PFSK-1 (cell line): Measurements from ENCODE around the gene FOXJ3.

Experiments used
- FOXP2 ChIP-seq: optimal IDR thresholded peaks from 2 replicates; pipeline ENCODE3; 2011; ENCODE audit warnings: borderline replicate concordance, control low read depth, inconsistent platforms; ENCODE audit not compliant: insufficient read depth; ENCODE audit errors: extremely low read length, extremely low read depth
- POLR2AphosphoS5 ChIP-seq: IDR thresholded peaks from 2 replicates; pipeline ENCODE4 v1.6.1; 2012; ENCODE audit warnings: low read depth, mild to moderate bottlenecking, control low read depth, low read length, moderate library complexity
- REST ChIP-seq, 2 experiments: IDR thresholded peaks; 2 replicates each; pipeline versions ENCODE4 v1.6.1 to v1.8.0; 2011 to 2012; ENCODE audit warnings: low read depth in 2 of 2, low read length in 2 of 2, control low read depth in 1 of 2, inconsistent platforms in 1 of 2, mild to moderate bottlenecking in 1 of 2, moderate library complexity in 1 of 2; ENCODE audit not compliant: insufficient read depth in 1 of 2
- SIN3A ChIP-seq: IDR thresholded peaks from 2 replicates; pipeline ENCODE4 v1.6.1; 2012; ENCODE audit warnings: mild to moderate bottlenecking, low read length, moderate library complexity, borderline replicate concordance; ENCODE audit not compliant: insufficient read depth
- TAF1 ChIP-seq: IDR thresholded peaks from 2 replicates; pipeline ENCODE4 v1.6.1; 2012; ENCODE audit warnings: low read length, control low read depth, borderline replicate concordance; ENCODE audit not compliant: insufficient read depth

DNA sequence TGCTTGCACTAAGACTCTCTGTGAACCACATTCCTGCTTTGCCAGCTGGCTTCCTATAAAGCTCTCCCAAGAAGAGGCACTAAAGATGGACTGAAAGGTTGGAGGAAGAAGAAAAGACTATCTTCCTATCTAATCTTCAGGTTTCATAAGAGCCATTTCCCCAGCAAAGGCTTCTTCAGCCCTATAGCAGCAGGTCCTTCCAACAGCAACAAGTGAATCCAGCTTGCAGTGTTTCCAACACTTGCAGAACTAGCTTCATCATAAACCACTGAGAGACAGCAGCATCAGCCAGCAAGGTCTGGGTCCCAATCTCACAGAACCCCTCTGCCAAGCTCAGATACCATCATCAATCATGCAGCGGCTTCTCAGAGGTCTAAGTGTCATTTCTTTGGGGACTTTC lies 28.1 kb downstream of the FOXJ3 start:
- TF ChIP-seq TAF1 (no peak), REST (IDR thresholded peaks at IDR 0.05; ENCODE audit: insufficient read depth in 1 of 2, low read depth in 2 of 2, low read length in 2 of 2) (no peak), POLR2AphosphoS5 (no peak), SIN3A (no peak), FOXP2 (no peak)
